Suppressor macrophage treated with lipopolysaccharide for 1 hour (primary cell): ENCODE measurements around the gene SUSD2.
"Not testable (repeated sequence)": the region's sequence is repeated elsewhere in the genome, so short reads cannot be mapped to it uniquely, and the experiment has no call there.

Experiments
- DNase-seq, 3 donors: peaks; one replicate each; pipeline ENCODE4 v3.0.0-alpha.2; 2020 to 2022

Gene SUSD2

GRCh38 chr22:24190159-24190540 lies 8.9 kb downstream of the SUSD2 start:
- DNase-seq, result no peak

DNA sequence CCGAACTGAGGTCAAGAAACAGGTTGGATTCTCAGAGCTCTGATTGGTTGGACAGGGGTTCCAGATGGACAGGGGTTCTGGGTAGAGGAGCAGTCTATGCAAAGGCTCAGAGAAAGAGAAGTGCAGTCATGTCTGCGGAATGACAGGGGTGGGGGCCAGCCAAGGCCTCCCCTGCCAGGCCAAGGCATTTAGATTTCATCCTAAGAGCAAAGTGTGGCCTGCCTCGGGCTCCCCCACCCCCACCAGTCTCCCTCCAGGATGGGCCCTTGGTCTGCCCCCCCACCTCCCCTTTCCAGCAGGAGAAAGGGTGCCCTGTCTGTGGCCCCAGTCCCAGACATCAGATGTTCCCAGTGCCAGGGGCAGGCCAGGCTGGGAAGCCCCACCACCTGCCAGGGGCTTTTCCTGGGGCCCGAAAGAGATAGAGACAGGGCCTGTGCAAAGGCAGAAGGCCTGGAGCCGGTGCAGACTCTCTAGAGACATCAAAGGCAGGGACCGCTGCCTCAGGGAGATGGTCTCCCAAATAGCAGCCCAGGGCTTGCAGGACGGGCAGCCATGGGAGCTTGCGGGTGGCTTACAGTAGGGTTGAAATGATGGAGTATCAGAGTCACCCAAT lies 9.4 kb downstream of the SUSD2 start:
- DNase-seq, result no peak

DNA sequence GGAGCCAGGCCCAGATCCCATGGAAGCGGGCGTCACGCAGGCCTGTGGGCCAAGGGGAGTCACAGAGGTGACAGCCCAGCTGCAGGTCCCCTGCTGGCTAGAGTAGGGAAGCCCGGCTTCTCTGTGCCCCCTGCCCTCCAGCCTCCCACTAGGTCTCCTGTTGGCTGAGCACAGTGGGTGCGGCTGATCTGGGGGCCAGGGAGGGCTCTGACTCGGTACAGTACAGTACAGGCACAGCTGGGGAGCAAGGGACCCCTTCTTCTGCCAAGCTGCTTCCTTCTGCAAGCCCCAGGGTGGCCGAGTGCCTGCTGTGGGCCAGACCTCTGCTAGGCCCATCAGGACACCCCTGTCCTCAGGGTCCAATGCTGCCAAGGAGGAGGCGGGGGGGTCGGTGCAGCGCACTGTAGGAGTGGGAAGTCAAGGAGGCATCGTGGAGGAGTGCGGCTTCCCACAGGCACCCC lies 10.1 kb downstream of the SUSD2 start:
- DNase-seq, result no peak

DNA sequence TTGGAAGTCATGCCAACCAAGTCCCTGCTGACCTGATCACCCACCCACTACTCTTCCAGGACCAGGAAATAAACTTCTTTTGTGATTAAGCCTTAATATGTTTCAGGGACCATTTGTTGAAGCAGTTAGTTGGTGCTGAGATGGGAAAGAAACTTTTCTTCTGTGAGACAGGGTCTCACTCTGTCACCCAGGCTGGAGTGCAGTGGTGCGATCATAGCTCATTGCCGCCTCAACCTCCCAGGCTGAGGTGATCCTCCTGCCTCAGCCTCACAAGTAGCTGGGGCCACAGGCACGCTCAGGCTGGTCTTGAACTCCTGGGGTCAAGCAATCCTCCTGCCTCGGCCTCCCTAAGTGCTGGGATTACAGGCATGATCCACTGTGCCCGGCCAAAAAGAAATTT lies 10.6 kb downstream of the SUSD2 start:
- no peak for DNase-seq

DNA sequence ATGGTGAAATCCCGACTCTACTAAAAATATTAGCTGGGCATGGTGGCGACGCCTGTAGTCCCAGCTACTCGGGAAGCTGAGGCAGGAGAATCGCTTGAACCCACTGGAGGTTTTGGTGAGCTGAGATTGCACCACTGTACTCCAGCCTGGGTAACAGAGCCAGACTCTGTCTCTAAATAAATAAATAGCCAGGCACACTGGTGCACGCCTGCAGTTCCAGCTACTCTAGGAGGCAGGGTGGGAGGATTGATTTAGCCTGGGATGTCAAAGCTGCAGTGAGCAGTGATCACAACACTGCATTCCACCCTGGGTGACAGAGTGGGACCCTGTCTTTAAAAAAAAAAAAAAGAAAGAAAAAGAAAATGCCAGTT lies 17.4 kb downstream of the SUSD2 start:
- DNase-seq, result no peak

DNA sequence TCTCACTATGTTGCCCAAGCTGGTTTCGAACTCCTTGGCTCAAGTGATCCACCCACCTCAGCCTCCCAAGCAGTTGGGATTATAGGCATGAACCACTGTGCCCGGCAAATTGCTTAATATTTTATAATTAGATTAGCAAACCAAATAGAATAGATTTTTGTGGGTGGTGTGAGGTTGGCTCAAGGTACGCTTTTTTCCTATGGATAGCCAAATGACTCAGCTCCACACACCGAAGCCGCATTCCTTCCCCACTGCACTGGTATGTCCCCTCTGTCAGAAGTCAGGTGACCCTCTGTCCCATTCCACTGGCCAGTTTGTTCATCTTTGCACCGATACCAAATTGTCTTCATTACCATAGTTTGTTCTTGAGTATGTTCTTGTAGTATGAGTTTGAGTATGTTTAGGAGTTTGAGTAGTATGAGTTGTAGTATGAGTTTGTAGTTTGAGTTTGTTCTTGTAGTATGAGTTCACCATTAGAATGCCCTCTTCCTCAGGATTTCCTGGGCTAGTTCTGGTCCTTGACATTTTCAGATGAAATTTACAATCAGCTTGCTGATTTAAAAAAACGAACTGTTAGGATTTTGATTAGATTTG lies 19.4 kb downstream of the SUSD2 start:
- DNase-seq, result no peak

GRCh38 chr22:24201681-24202614 lies 20.7 kb downstream of the SUSD2 start:
- no peak for DNase-seq

DNA sequence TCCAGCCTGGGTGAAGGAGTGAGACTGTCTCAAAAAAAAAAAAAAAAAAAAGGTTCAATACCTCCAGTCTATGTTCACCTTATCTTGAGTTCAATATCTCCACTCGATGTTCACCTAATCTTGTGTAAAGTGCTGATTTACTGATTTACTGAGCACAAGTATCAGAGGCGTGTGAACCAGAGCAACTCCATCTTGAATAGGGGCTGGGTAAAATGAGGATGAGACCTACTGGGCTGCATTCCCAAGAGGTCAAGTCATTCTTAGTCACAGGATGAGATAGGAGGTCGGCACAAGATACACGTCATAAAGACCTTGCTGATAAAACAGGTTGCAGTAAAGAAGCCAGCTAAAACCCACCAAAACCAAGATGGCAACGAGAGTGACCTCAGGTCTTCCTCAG lies 22.6 kb downstream of the SUSD2 start:
- DNase-seq, result not testable (repeated sequence)

DNA sequence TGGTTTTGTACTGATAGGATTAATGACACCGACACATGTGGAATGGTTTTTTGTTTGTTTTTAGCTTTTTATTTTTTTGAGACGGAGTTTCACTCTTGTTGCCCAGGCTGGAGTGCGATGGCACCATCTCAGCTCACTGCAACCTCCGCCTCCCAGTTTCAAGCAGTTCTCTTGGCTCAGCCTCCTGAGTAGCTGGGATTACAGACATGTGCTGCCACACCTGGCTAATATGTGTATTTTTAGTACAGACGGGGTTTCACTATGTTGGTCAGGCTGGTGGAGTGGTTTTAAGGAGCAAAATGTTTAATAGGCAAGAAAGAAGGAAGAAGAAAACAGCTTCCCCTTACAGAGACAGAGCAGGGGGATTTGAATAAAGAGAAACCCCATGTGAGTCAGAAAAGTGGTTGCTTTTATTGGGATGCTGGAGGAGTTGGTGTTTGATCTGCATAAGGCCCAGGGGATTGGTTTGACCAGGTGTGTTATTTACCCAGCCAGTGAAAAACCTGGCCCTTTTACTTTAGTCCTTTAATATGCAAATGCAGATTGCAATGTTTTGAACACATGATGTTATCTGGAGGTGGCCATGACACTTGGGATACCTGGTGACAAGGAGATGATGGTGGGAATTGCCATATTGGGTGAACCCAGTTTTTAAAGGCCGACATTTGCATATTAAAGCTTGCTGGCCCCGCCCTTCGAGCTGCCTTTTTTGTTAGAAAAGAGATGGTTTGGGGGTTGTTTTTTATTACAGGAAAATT lies 24.3 kb downstream of the SUSD2 start:
- peak; percentile 53 to 80 (median 74) for DNase-seq

DNA sequence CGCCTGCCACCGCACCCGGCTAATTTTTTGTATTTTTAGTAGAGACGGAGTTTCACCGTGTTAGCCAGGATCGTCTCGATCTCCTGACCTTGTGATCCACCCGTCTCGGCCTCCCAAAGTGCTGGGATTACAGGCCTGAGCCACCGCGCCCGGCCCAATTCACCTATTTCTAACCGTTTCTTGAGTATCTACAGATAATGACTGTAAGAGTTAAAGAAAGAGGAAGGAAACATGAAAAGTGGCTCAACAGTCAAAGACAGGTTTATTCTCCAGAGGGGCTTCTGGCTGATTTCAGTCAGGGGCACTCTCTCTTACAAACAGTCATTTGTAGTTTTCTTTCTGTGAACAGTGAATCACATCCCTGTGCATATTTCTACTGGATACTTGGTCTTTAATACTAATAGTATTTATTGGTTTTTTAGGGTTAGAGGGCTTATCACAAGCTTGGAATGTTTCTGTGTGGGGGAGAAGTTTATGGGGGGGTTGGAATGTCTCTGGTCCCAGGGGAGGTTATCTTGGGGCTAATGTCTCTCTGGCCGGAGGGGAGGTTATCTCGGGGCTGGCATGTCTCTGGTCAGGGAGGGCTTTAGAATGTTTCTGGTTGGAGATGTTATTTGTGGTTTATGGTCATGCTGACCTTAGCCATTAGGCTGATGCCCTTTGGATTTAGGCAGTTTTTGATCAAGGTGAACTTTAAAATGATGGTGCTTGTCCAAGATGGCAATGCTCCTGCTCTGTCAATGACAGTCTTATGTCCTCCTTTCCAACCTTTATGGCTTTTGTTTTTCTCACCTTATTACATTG lies 25.4 kb downstream of the SUSD2 start:
- peak in 1 of 3 donors; percentile 30 for DNase-seq

DNA sequence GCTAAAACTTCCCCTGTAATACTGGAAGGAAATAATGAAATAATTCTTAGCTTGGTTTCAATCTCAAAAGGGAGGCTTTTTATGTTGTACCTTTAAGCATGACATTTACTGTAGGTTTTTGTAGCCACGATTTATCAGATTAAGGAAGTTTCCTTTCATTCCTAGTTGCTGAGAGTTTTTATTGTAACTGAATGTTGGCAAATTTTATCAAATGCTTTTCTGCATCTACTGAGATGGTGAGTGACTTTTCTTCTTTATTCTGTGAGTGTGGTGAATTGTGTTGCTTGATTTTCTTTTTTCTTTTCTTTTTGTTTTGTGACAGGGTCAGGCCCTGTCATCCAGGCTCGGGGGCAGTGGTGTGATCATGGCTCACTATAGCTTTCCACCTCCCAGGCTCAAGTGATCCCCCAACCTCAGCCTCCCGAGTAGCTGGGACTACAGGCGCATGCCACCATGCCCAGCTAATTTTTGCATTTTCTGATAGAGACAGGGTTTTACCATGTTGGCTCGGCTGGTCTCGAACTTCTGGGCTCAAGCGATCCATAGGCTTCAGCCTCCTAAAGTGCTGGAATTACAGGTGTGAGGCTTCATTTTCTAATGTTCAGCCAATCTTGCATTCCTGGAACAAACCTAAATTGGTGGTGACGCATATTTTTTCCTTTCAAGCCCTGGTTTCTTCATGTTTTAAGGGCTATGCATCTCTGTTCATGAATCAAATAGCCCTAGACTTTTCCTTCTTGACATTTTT lies 26.2 kb downstream of the SUSD2 start:
- DNase-seq, result peak in 2 of 3 donors; percentile 32 to 48

DNA sequence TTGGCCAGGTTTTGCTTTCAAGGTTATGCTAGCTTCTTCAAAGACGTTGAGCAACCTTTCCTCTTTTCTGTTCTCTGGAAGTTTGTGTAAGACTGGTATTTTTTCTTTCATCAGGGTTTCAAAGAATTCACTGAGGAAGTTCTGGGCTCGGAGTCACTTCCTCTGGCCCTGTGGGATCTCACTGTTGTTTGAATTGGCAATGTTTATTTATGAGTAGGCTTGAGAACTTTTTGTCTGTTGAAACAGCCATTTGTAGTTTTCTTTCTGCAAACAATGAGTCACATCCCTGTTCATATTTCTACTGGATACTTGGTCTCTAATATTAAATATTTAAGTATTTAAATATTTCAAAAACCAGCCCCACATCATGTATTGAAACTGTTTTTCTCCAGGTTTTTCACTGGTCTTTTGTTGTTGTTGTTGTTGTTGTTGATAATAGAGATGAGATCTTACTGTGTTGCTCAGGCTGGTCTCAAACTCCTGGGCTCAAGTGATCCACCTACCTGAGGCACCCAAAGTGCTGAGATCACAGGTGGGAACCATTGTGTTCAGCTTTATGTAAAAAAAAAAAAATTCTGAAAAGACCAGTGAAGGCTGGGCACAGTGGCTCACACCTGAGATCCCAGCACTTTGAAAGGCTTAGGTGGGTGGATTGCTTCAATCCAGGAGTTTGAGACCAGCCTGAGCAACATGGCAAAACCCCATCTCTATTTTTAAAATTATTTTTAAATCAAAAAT lies 26.9 kb downstream of the SUSD2 start:
- peak; percentile 90 to 99 (median 98) for DNase-seq

GRCh38 chr22:24209016-24209415 lies 27.7 kb downstream of the SUSD2 start:
- DNase-seq, result no peak

- DNase-seq, result no peak
Measured at GRCh38 chr22:24209687-24210086, 28.4 kb downstream of the SUSD2 start.

GRCh38 chr22:24210409-24210808 lies 29.1 kb downstream of the SUSD2 start:
- peak in 2 of 3 donors; percentile 29 to 30 for DNase-seq

DNA sequence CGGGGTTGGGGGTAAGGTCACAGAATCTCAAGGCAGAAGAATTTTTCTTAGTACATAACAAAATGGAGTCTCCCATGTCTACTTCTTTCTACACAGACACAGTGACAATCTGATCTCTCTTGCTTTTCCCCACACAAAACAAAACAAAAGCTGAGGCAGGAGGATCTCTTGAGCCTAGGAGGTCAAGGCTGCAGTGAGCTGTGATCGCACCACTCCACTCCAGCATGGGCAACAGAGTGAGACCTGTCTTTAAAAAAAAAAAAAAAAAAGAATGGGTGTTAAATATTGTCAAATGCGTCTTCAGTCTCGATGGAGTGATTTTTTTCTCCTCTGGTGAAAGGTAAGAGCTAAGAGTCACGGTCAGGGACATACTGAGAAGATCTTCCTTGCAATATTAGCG lies 30.4 kb downstream of the SUSD2 start:
- DNase-seq, result not testable (repeated sequence)

DNA sequence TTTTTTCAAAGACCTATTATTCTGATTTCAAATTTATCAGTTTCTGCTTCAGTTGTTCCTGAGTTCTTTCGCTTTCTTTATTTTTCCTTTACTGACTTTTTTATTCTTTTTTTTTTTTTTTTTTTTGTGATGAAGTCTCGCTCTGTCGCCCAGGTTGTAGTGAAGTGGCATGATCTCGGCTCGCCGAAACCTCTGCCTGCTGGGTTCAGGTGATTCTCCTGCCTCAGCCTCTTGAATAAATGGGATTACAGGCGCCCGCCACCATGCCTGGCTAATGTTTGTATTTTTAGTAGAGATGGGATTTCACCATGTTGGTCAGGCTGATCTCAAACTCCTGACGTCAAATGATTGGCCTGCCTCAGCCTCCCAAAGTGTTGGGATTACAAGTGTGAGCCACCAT lies 31.8 kb downstream of the SUSD2 start:
- not testable (repeated sequence) for DNase-seq

DNA sequence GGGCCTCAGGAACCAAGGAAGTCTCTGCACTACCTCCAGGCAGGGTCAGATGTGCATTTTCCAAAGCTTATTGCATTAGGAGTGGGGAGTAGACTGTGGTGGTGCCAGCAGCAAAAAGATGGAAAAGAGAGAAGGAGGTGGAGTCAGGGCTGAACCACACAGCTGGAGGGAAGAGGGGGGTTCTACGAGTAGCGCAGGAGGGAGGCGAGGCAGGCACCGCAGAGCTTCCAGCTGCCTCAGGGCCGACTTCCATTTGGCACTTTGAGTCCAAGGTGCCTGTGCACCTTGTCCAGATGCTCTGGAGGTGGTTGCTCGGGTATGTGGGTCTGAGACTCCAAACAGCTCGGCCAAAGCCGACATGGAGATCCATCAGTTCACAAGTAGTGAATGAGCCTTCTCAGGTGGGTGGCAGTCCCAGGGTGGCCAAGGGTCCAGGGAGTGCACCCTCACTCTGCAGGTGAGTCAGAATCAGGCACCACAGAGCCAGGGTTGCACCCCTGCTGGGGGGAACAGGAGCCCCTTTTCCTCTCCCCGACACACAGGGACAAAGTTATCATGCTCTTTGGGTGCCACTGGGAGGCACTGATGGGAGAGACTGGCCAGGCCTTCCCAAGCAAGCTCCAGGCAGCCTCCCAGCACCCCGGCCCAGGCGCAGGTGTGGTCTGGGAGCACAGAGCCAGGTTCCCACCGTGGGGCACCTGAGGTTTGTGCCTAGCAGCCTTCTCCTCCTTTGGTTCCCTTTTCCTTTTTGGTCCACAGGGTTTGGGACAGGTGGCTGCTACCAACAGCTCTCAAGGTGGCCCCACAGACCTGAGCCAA lies 33.4 kb downstream of the SUSD2 start:
- DNase-seq, result no peak

DNA sequence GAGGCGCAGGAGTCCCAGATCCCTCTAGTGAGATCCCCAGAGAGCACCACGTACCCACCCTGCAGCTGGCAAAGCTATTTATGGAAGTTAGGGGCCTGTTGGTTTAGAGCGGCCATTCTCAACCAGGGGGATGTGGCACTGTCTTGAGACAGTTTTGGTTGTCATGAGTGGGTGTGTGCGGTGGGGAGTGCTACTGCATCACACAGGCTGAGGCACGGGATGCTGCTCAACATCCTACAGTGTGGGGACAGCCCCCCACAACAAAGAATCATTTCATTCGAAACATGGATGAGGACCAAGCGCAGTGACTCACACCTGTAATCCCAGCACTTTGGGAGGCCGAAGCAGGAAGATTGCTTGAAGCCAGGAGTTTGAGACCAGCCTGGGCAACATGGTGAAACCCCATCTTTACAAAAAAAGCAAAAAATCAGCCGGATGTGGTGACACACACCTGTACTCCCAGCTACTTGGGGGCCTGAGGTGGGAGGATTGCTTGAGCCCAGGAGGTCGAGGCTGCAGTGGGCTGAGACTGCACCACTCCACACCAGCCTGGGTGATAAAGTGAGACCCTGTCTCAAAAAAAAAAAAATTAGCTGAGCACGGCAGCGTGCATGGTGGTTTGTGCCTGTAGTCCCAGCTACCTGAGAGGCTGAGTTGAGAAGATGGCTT lies 35.4 kb downstream of the SUSD2 start:
- no peak for DNase-seq
